Measurements from ENCODE around the gene FAM3D. TPM values are rescaled to one million over a fixed set of nuclear protein-coding genes. Genes with fewer than 3 reads are reported as not detected.

The FAM3D gene
- total RNA-seq, 1 experiment from 2014 or later: not detected

- Histone ChIP-seq H3K4me3 (ENCODE audit: low read depth, low read length, poor library complexity, severe bottlenecking) (no peak overlapping the region), H3K36me3 (ENCODE audit: insufficient read depth, low read length, poor library complexity, severe bottlenecking) (no peaks in the 10 kb centered on the region), H3K27me3 (replicated peaks; ENCODE audit: insufficient read depth, low read depth, low read length, poor library complexity) (peaks cover 7% of the 10 kb centered on the region), H3K27ac (ENCODE audit: low read depth, low read length, poor library complexity, severe bottlenecking) (no peak overlapping the region), H3K9me3 (ENCODE audit: low read depth, low read length, poor library complexity, severe bottlenecking) (no peaks in the 10 kb centered on the region), H3K4me1 (ENCODE audit: insufficient read depth, low read length, poor library complexity, severe bottlenecking) (no peaks in the 10 kb centered on the region)
- peak; percentile 21 for DNase-seq (ENCODE audit: low spot score)
- no peak for TF ChIP-seq CTCF (conservative IDR thresholded peaks at IDR 0.05; ENCODE audit: low read depth, low read length)
- CTCF ChIA-PET: no interaction called here
- intact Hi-C loops (cut with micrococcal nuclease; ENCODE audit: unreplicated experiment): no loop called here
- POLR2A ChIA-PET (ENCODE audit: low non-redundant PET): no interaction called here
- no TSS peak for BruUV-seq (replicated peaks)
These were observed 78.5 kb downstream of the FAM3D start for GRCh38 chr3:58588030-58588614.

- BruUV-seq (replicated peaks): no TSS peak
- H3K4me3 ChIP-seq (ENCODE audit: low read depth, low read length, poor library complexity, severe bottlenecking): no peak overlapping the region
- ChIA-PET CTCF (no interaction called here), POLR2A (ENCODE audit: low non-redundant PET) (no interaction called here)
- peaks cover 5% of the 10 kb centered on the region for H3K4me1 ChIP-seq (ENCODE audit: insufficient read depth, low read length, poor library complexity, severe bottlenecking)
- no peak overlapping the region for H3K27ac ChIP-seq (ENCODE audit: low read depth, low read length, poor library complexity, severe bottlenecking)
- intact Hi-C loops (cut with micrococcal nuclease; ENCODE audit: unreplicated experiment): no loop called here
- DNase-seq (ENCODE audit: low spot score): no peak
- H3K36me3 ChIP-seq (ENCODE audit: insufficient read depth, low read length, poor library complexity, severe bottlenecking): no peaks in the 10 kb centered on the region
- H3K9me3 ChIP-seq (ENCODE audit: low read depth, low read length, poor library complexity, severe bottlenecking): no peaks in the 10 kb centered on the region
- no peak for TF ChIP-seq EZH2 (IDR thresholded peaks at IDR 0.05; ENCODE audit: borderline replicate concordance, low read depth, low read length, poor library complexity, severe bottlenecking)
- TF ChIP-seq CTCF (conservative IDR thresholded peaks at IDR 0.05; ENCODE audit: low read depth, low read length): no peak
- H3K27me3 ChIP-seq (replicated peaks; ENCODE audit: insufficient read depth, low read depth, low read length, poor library complexity): peaks cover 7% of the 10 kb centered on the region
These were observed 79.8 kb downstream of the FAM3D start for GRCh38 chr3:58586776-58587192.

GRCh38 chr3:58585994-58586393 is 80.6 kb downstream of the FAM3D start:
- Histone ChIP-seq H3K27ac (ENCODE audit: low read depth, low read length, poor library complexity, severe bottlenecking) (no peak overlapping the region), H3K9me3 (ENCODE audit: low read depth, low read length, poor library complexity, severe bottlenecking) (no peaks in the 10 kb centered on the region), H3K27me3 (replicated peaks; ENCODE audit: insufficient read depth, low read depth, low read length, poor library complexity) (peaks cover 7% of the 10 kb centered on the region), H3K4me1 (ENCODE audit: insufficient read depth, low read length, poor library complexity, severe bottlenecking) (peaks cover 12% of the 10 kb centered on the region), H3K4me3 (ENCODE audit: low read depth, low read length, poor library complexity, severe bottlenecking) (no peak overlapping the region), H3K36me3 (ENCODE audit: insufficient read depth, low read length, poor library complexity, severe bottlenecking) (no peaks in the 10 kb centered on the region)
- ChIA-PET CTCF (no interaction called here), POLR2A (ENCODE audit: low non-redundant PET) (no interaction called here)
- intact Hi-C loops (cut with micrococcal nuclease; ENCODE audit: unreplicated experiment): no loop called here
- no TSS peak for BruUV-seq (replicated peaks)
- TF ChIP-seq EZH2 (IDR thresholded peaks at IDR 0.05; ENCODE audit: borderline replicate concordance, low read depth, low read length, poor library complexity, severe bottlenecking) (no peak), CTCF (conservative IDR thresholded peaks at IDR 0.05; ENCODE audit: low read depth, low read length) (no peak)
- DNase-seq (ENCODE audit: low spot score): no peak
